Activated T-cell treated with anti-CD3 and anti-CD28 coated beads, Interleukin-2, amount 50 U/mL, for 72 hours (primary cell): ENCODE data around the gene RADIL. TPM values are rescaled to one million over a fixed set of nuclear protein-coding genes. Genes with fewer than 3 reads are reported as not detected.

Experiments used
- ATAC-seq, 2 donors: fragments of 150-1000 bp; cut with Tn5 transposase; replicated peaks in 1 of 2; 2 replicates each; pipeline ENCODE4 v1.10.0; 2021; ENCODE audit warnings: moderate library complexity in 2 of 2, mild to moderate bottlenecking in 1 of 2
- DNase-seq, 2 donors: peaks; one replicate each; pipeline ENCODE4 v3.0.0; 2021 to 2022; ENCODE audit warnings: mixed read lengths in 1 of 2
- H3K27ac Mint-ChIP-seq: one replicate; pipeline ENCODE4 v1.8.0; 2022; ENCODE audit warnings: mild to moderate bottlenecking, moderate library complexity, mixed read lengths
- H3K27me3 Mint-ChIP-seq: one replicate; pipeline ENCODE4 v1.8.0; 2022; ENCODE audit warnings: low read depth, mixed read lengths
- H3K36me3 Mint-ChIP-seq, 2 donors: one replicate each; pipeline ENCODE4 v1.8.0; 2022; ENCODE audit warnings: mixed read lengths in 2 of 2, mild to moderate bottlenecking in 1 of 2; ENCODE audit not compliant: insufficient read depth in 2 of 2
- H3K4me1 Mint-ChIP-seq: one replicate; pipeline ENCODE4 v1.8.0; 2022; ENCODE audit warnings: low read depth, mixed read lengths
- H3K4me3 Mint-ChIP-seq, 2 donors: one replicate each; pipeline ENCODE4 v1.8.0; 2022; ENCODE audit warnings: mild to moderate bottlenecking in 2 of 2, mixed read lengths in 2 of 2, moderate library complexity in 2 of 2
- H3K9me3 Mint-ChIP-seq, 2 donors: one replicate each; pipeline ENCODE4 v1.8.0; 2022; ENCODE audit warnings: mixed read lengths in 2 of 2
- total RNA-seq, 2 donors: library from RNA; stranded (reverse); gene quantifications; one replicate each; pipeline ENCODE4 v1.2.3, GENCODE V29; 2022

Gene RADIL
- total RNA-seq, 2 donors from 2014 or later, result 0.50 to 0.53 TPM

DNA sequence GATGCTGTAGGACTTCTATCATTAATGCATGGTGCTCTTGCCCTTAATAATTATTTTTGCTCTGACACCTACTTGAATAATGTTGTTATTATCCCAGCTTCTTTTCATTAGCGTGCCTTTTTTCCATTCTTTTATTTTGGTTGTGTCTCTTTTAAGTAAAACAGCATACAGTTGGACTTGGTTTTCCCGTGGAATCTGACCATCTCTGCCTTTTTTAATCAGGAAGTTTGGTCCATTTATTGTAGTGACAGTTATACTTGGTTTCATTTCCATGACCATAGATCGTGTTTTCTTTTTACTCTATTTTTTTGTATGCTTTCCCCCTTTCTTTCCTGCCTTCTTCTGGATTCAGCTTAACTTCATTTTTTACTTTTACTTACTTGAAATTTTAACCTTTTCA is 26.3 kb downstream of the RADIL start:
- Mint-ChIP-seq H3K27me3 (peaks cover 21% of the 10 kb centered on the region), H3K4me1 (no peaks in the 10 kb centered on the region), H3K27ac (no peak overlapping the region), H3K4me3 (no peak overlapping the region), H3K36me3 (peaks cover 4 to 5% of the 10 kb centered on the region in 2 donors), H3K9me3 (no peaks in the 10 kb centered on the region)
- ATAC-seq (no peak), DNase-seq (no peak)

DNA sequence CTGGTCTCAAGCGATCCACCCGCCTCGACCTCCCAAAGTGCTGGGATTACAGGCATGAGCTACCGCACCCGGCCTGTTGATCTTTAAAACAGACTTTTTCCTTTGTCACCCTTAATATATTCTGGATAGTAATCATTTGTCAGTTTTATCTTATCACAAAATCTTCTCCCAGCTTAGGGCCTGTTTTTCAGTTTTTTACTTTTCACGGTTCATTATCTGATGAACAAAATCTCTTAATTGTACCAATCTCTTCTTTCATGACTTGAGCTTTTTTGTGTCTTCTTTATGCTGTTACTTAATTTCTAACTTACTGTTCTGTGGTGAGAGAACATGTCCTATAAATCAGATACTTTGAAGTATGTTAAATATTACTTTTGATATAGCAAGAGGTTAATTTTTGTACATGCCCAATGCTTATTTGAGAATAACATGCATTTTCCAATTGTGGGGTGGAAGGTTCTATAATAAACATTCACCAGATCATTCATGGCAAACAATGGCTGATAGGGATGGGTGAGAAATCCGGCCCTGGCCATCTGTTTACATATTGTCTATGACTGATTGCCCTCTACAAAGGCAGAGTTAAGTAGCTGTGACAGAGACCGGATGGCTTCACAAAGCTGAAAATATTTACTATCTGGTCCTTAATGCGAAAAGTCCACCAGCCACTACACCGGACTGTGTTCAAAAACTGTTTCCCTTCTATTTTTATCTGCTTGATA is 27.0 kb downstream of the RADIL start:
- no peak for DNase-seq
- H3K4me1 Mint-ChIP-seq, result peaks cover under 1% of the 10 kb centered on the region
- H3K4me3 Mint-ChIP-seq, result no peak overlapping the region
- no peak for ATAC-seq
- peaks cover 18% of the 10 kb centered on the region for H3K27me3 Mint-ChIP-seq
- H3K36me3 Mint-ChIP-seq, result peaks cover 2 to 3% of the 10 kb centered on the region in 2 donors
- H3K27ac Mint-ChIP-seq, result no peak overlapping the region
- peaks cover 0 to under 1% of the 10 kb centered on the region in 2 donors for H3K9me3 Mint-ChIP-seq

GRCh38 chr7:4854916-4855315 is 28.6 kb downstream of the RADIL start:
- DNase-seq, result no peak
- peaks cover 4% of the 10 kb centered on the region for H3K4me1 Mint-ChIP-seq
- peaks cover 0 to 4% of the 10 kb centered on the region in 2 donors for H3K9me3 Mint-ChIP-seq
- H3K27ac Mint-ChIP-seq, result no peak overlapping the region
- ATAC-seq, result no peak
- H3K27me3 Mint-ChIP-seq, result peaks cover 11% of the 10 kb centered on the region
- H3K4me3 Mint-ChIP-seq, result no peak overlapping the region
- H3K36me3 Mint-ChIP-seq, result no peaks in the 10 kb centered on the region

DNA sequence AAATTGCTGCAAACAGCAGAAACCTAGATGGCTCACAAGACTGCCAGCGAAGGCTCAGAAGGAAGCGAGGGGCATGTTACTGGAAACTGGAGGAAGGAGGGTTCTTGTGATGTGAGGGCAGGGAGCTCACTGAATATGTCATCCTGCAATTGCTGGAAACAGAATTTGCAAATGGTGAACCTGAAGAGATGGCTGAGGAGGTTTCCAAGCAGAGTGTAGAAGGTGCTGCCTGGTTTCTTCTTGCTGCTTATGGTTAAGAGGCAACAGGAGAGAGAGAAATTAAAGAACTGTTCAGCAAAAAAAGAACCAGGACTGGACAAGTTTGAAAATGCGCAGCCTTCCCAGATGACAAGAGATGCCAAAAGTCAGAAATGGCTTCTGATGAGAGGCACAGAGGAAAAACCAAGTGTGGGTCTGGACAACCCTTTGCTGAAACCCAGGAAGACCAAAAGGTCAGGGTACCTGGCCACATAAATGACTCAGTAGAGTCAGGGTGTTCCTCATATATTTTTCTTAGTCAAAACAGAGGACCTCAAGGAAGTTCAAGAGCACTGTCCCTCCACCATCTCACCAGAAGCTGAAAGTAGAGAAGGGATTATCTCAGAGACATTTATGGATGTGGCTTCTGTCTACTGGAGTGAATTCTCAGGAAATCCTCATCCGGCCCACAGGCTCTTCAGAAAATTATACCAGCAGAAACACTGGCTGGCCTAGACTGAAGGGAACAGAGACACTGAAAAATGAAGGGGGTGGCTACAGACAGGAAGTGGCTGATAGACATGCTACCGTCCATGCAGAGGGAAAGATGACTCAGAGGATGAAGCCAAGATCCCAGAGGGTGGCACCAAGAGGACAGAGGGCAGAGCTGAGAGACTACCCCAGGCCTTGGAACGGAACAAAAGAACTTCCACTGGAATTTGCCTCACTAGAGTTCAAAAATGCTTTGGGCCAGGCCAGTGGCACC is 31.8 kb downstream of the RADIL start:
- no peaks in the 10 kb centered on the region for H3K36me3 Mint-ChIP-seq
- peaks cover 0 to 4% of the 10 kb centered on the region in 2 donors for H3K9me3 Mint-ChIP-seq
- ATAC-seq (peak; percentile 34 to 65), DNase-seq (no peak)
- H3K4me1 Mint-ChIP-seq, result peaks cover 4% of the 10 kb centered on the region
- H3K27me3 Mint-ChIP-seq, result no peaks in the 10 kb centered on the region
- no peak overlapping the region for H3K27ac Mint-ChIP-seq
- H3K4me3 Mint-ChIP-seq, result no peak overlapping the region

GRCh38 chr7:4850262-4850795 is 33.2 kb downstream of the RADIL start:
- no peaks in the 10 kb centered on the region for H3K36me3 Mint-ChIP-seq
- no peak overlapping the region for H3K27ac Mint-ChIP-seq
- H3K4me3 Mint-ChIP-seq, result no peak overlapping the region
- H3K9me3 Mint-ChIP-seq, result peaks cover 0 to 4% of the 10 kb centered on the region in 2 donors
- DNase-seq (no peak), ATAC-seq (no peak)
- peaks cover 4% of the 10 kb centered on the region for H3K4me1 Mint-ChIP-seq
- peaks cover 10% of the 10 kb centered on the region for H3K27me3 Mint-ChIP-seq

DNA sequence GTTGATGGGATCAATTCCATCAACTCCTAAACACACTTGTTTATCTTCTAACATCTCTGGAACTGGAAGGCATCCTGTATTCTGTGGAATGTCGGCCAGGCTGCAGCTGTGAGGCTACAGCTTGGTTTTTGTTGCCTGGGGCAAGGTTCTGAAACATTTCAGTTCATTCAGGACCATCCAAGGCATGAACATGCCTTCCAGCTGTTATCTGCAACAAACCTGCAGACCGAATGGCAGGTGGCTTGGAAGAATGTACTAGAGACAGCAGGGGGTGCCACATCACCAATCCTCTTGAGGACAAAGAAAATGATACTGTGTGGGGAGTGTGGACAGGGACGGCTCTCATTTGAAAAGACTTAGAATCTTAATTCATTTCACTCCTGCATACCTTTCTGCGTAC is 34.1 kb downstream of the RADIL start:
- no peak overlapping the region for H3K27ac Mint-ChIP-seq
- peak in 1 of 2 donors; percentile 62 for ATAC-seq

DNA sequence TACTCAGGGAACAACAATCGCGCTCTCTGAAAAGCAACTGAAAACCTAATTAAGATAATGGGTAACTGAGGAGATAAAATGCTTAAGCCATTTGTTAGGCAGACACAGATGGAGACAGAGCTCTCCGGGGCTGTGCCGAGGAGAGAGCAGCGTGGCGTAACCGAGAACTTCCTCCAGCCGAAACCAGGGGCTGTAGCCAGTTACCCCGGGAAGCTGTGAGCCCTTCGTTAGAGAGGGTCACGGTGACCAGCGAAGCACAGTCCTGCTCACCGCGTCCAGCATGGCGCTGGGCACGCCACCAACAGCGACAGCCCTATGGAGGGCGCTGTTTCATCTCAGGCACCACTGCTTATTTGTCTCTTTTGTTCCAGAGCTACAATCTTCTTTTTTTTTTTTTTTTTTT is 37.8 kb downstream of the RADIL start:
- no peak for DNase-seq
- Mint-ChIP-seq H3K9me3 (no peaks in the 10 kb centered on the region), H3K27me3 (peaks cover 18% of the 10 kb centered on the region), H3K36me3 (no peaks in the 10 kb centered on the region), H3K4me1 (no peaks in the 10 kb centered on the region), H3K4me3 (no peak overlapping the region), H3K27ac (no peak overlapping the region)
- ATAC-seq, result no peak

More for the DNA sequence above, 34.1 kb downstream of the RADIL start:
- Mint-ChIP-seq H3K4me3 (no peak overlapping the region), H3K9me3 (peaks cover 0 to 4% of the 10 kb centered on the region in 2 donors), H3K4me1 (peaks cover 4% of the 10 kb centered on the region), H3K36me3 (no peaks in the 10 kb centered on the region), H3K27me3 (peaks cover 18% of the 10 kb centered on the region)
- peak; percentile 25 to 36 for DNase-seq

GRCh38 chr7:4842319-4843064 is 41.0 kb downstream of the RADIL start:
- Mint-ChIP-seq H3K27ac (no peak overlapping the region), H3K9me3 (no peaks in the 10 kb centered on the region), H3K27me3 (peaks cover 18% of the 10 kb centered on the region), H3K36me3 (no peaks in the 10 kb centered on the region), H3K4me1 (no peaks in the 10 kb centered on the region), H3K4me3 (no peak overlapping the region)
- ATAC-seq, result no peak
- no peak for DNase-seq

DNA sequence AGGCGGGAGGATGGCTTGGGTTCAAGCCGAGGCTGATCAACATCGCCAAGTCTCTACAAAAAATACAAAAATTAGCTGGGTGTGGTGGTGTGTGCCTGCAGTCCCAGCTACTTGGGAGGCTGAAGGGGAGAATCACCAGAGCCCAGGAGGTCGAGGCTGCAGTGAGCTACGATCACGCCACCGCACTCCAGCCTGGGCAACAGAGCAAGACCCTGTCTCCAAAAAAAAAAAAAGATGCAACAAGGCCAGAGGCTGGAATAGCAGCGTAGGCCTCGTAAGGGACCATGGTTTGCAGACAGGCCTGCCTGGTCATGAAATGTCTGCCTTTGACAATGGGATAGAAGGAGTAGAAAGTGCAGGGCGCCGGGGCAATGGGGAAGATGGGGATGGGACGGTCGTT is 41.7 kb downstream of the RADIL start:
- Mint-ChIP-seq H3K9me3 (no peaks in the 10 kb centered on the region), H3K36me3 (no peaks in the 10 kb centered on the region), H3K4me3 (no peak overlapping the region), H3K27ac (no peak overlapping the region), H3K27me3 (peaks cover 18% of the 10 kb centered on the region), H3K4me1 (no peaks in the 10 kb centered on the region)
- ATAC-seq, result no peak
- DNase-seq, result no peak

GRCh38 chr7:4841007-4841784 is 42.3 kb downstream of the RADIL start:
- H3K9me3 Mint-ChIP-seq, result no peaks in the 10 kb centered on the region
- H3K36me3 Mint-ChIP-seq, result no peaks in the 10 kb centered on the region
- DNase-seq (no peak), ATAC-seq (no peak)
- H3K27me3 Mint-ChIP-seq, result peaks cover 13% of the 10 kb centered on the region
- no peak overlapping the region for H3K27ac Mint-ChIP-seq
- no peaks in the 10 kb centered on the region for H3K4me1 Mint-ChIP-seq
- H3K4me3 Mint-ChIP-seq, result no peak overlapping the region

DNA sequence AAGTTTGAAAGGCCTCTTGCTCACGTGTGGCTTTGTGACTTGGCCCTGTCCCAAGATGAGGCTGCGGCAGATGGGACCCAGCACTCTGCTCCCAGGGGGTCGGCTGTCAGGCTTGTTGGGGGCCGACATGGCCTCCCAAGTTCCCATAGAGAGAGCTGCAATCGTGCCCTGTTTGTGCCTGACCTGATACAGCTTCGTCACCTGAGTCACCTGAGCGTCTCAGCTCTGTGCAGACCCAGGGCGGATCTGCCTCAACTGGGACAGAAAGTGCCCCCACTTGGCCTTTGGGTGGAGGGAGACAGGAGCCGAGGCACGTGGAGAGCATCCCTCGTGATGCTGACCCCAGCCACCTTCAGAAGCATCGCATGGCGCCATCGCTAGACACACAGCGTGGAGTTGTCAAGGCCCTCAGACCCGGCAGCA is 43.4 kb downstream of the RADIL start:
- no peaks in the 10 kb centered on the region for H3K4me1 Mint-ChIP-seq
- H3K4me3 Mint-ChIP-seq, result no peak overlapping the region
- no peak overlapping the region for H3K27ac Mint-ChIP-seq
- no peaks in the 10 kb centered on the region for H3K36me3 Mint-ChIP-seq
- H3K9me3 Mint-ChIP-seq, result no peaks in the 10 kb centered on the region
- DNase-seq (no peak), ATAC-seq (no peak)
- peaks cover 5% of the 10 kb centered on the region for H3K27me3 Mint-ChIP-seq

DNA sequence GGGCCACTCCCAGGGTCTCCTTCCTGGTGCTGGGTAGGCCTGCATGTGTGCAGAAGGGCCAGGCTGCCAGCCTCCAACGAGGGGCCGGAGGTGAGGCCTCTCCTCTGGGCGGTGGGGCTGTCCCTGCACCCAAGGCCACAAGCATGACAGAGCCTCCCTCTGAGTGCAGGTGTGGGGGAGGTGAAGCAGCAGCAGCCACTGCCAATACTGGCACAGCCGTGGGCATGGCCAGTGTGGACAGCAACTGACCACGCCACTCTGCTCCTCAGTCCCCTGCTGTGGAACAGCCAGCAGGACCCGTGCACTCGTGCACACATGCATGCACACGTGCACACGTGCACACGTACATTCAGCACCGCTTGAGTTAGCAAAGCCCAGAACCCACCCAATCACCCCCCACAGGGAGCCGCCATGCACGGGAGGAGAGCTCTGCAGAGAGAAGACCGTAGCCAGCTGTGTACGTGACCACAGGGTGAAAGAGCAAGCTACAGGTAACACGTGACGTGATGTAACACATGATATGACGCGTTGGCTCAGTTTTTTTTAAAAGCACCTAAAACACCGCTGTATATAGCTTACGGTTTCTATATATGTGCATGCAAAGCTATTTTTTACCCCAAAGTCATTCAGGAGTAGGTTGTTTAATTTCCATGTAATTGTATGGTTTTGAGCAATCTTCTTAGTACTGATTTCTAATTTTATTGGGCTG is 44.7 kb downstream of the RADIL start:
- Mint-ChIP-seq H3K4me3 (no peak overlapping the region), H3K36me3 (no peaks in the 10 kb centered on the region), H3K4me1 (no peaks in the 10 kb centered on the region), H3K9me3 (no peaks in the 10 kb centered on the region), H3K27me3 (no peaks in the 10 kb centered on the region), H3K27ac (no peak overlapping the region)
- DNase-seq, result no peak
- no peak for ATAC-seq
